Measurements from ENCODE around the gene GRK5.

GRK5 gene

GRCh38 chr10:119466655-119467054, 259.3 kb downstream of the GRK5 start:
- H2BK15ac ChIP-seq (ENCODE audit: low read length) = no peak overlapping the region
- H3K18ac ChIP-seq (ENCODE audit: low read length) = peak overlapping the region; percentile 65
- no peak overlapping the region for H3K4me3 ChIP-seq (ENCODE audit: low read length in 2 of 2)
- H2BK12ac ChIP-seq (ENCODE audit: low read length) = no peak overlapping the region
- no peak overlapping the region for H2BK5ac ChIP-seq (ENCODE audit: low read length)
- no peaks in the 10 kb centered on the region for H3K4me1 ChIP-seq (ENCODE audit: control insufficient read depth in 2 of 2, insufficient read depth in 1 of 2, low read depth in 1 of 2, low read length in 2 of 2)
- no peak for DNase-seq (ENCODE audit: low spot score)
- H3K14ac ChIP-seq (ENCODE audit: low read length) = no peak overlapping the region
- H3K79me1 ChIP-seq (ENCODE audit: low read depth, low read length) = no peaks in the 10 kb centered on the region
- WGBS, 2 donors (ENCODE audit: extremely low coverage in 2 of 2, insufficient read length in 2 of 2, insufficient replicate concordance in 1 of 2) = no CpG with 5 or more reads among the region's 7 CpGs
- H4K8ac ChIP-seq (ENCODE audit: low read depth, low read length) = no peak overlapping the region
- H3K27ac ChIP-seq (replicated peaks; ENCODE audit: low read length) = no peak overlapping the region
- H3K23ac ChIP-seq (ENCODE audit: low read depth, low read length, poor library complexity) = peak overlapping the region; percentile 46
- H3K4me2 ChIP-seq (ENCODE audit: insufficient read depth, low read length, poor library complexity, severe bottlenecking) = no peak overlapping the region
- H2BK120ac ChIP-seq (ENCODE audit: low read depth, low read length) = no peak overlapping the region
- H3K36me3 ChIP-seq (replicated peaks in 1 of 2; ENCODE audit: control insufficient read depth in 2 of 2, insufficient read depth in 2 of 2, low read length in 2 of 2) = no peaks in the 10 kb centered on the region
- peaks cover 0 to 4% (median 0%) of the 10 kb centered on the region in 3 experiments for H3K27me3 ChIP-seq (ENCODE audit: control insufficient read depth in 3 of 3, insufficient read depth in 3 of 3, low read depth in 1 of 3, low read length in 3 of 3)
- H2AK5ac ChIP-seq (ENCODE audit: low read depth, low read length) = no peak overlapping the region
- no peak overlapping the region for H3K4ac ChIP-seq (ENCODE audit: low read length)
- H3K9ac ChIP-seq (ENCODE audit: low read depth, low read length, poor library complexity) = no peak overlapping the region
- no peak overlapping the region for H2AFZ ChIP-seq (ENCODE audit: low read length)
- H4K91ac ChIP-seq (ENCODE audit: low read depth, low read length, poor library complexity) = no peak overlapping the region
- peaks cover 3% of the 10 kb centered on the region in 2 donors for H3K9me3 ChIP-seq (replicated peaks in 1 of 2; ENCODE audit: control insufficient read depth in 2 of 2, insufficient read depth in 1 of 2, low read depth in 1 of 2, low read length in 2 of 2)

GRCh38 chr10:119468542-119469324, 261.4 kb downstream of the GRK5 start:
- peak overlapping the region; percentile 60 for H3K18ac ChIP-seq (ENCODE audit: low read length)
- H3K79me1 ChIP-seq (ENCODE audit: low read depth, low read length) = no peaks in the 10 kb centered on the region
- DNase-seq (ENCODE audit: low spot score) = no peak
- H2BK5ac ChIP-seq (ENCODE audit: low read length) = no peak overlapping the region
- no peak overlapping the region for H3K4me3 ChIP-seq (ENCODE audit: low read length in 2 of 2)
- H2BK15ac ChIP-seq (ENCODE audit: low read length) = no peak overlapping the region
- no peak overlapping the region for H3K14ac ChIP-seq (ENCODE audit: low read length)
- no peak overlapping the region for H3K4ac ChIP-seq (ENCODE audit: low read length)
- no peak overlapping the region for H3K9ac ChIP-seq (ENCODE audit: low read depth, low read length, poor library complexity)
- no peak overlapping the region for H3K4me2 ChIP-seq (ENCODE audit: insufficient read depth, low read length, poor library complexity, severe bottlenecking)
- peaks cover 0 to 4% (median 0%) of the 10 kb centered on the region in 3 experiments for H3K27me3 ChIP-seq (ENCODE audit: control insufficient read depth in 3 of 3, insufficient read depth in 3 of 3, low read depth in 1 of 3, low read length in 3 of 3)
- no peaks in the 10 kb centered on the region for H3K9me3 ChIP-seq (replicated peaks in 1 of 2; ENCODE audit: control insufficient read depth in 2 of 2, insufficient read depth in 1 of 2, low read depth in 1 of 2, low read length in 2 of 2)
- H3K36me3 ChIP-seq (replicated peaks in 1 of 2; ENCODE audit: control insufficient read depth in 2 of 2, insufficient read depth in 2 of 2, low read length in 2 of 2) = no peaks in the 10 kb centered on the region
- no peaks in the 10 kb centered on the region for H3K4me1 ChIP-seq (ENCODE audit: control insufficient read depth in 2 of 2, insufficient read depth in 1 of 2, low read depth in 1 of 2, low read length in 2 of 2)
- H4K8ac ChIP-seq (ENCODE audit: low read depth, low read length) = peak overlapping the region; percentile 96
- no peak overlapping the region for H2AK5ac ChIP-seq (ENCODE audit: low read depth, low read length)
- WGBS, 2 donors (ENCODE audit: extremely low coverage in 2 of 2, insufficient read length in 2 of 2, insufficient replicate concordance in 1 of 2) = no CpG with 5 or more reads among the region's 13 CpGs
- no peak overlapping the region for H3K23ac ChIP-seq (ENCODE audit: low read depth, low read length, poor library complexity)
- H2AFZ ChIP-seq (ENCODE audit: low read length) = no peak overlapping the region
- no peak overlapping the region for H4K91ac ChIP-seq (ENCODE audit: low read depth, low read length, poor library complexity)
- no peak overlapping the region for H2BK12ac ChIP-seq (ENCODE audit: low read length)
- H3K27ac ChIP-seq (replicated peaks; ENCODE audit: low read length) = no peak overlapping the region
- no peak overlapping the region for H2BK120ac ChIP-seq (ENCODE audit: low read depth, low read length)

- H3K4me3 ChIP-seq (ENCODE audit: low read length in 2 of 2) = no peak overlapping the region
Measured at GRCh38 chr10:119469325-119469707, 261.9 kb downstream of the GRK5 start.

DNA sequence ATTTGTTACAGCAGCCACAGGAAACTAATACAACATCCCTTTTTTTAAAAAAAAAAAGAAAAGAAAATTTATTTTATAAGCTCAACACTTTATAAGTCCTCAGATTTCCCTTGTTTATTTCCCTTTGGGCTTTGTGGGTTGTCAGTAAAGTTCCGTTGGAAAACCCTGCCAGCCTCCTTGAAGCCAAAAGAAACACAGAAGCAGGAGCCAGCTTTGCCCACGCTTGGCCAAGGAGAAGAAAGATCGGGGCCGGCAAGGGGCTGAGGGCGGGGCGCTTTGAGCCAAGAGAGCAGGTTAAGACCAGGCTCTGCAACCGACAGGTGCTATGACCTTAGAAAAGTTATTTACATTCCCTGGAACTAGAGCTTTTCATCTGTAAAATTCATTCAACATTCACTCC, 262.5 kb downstream of the GRK5 start:
- H3K36me3 ChIP-seq (replicated peaks in 1 of 2; ENCODE audit: control insufficient read depth in 2 of 2, insufficient read depth in 2 of 2, low read length in 2 of 2) = no peaks in the 10 kb centered on the region
- H3K18ac ChIP-seq (ENCODE audit: low read length) = no peak overlapping the region
- H3K9me3 ChIP-seq (replicated peaks in 1 of 2; ENCODE audit: control insufficient read depth in 2 of 2, insufficient read depth in 1 of 2, low read depth in 1 of 2, low read length in 2 of 2) = no peaks in the 10 kb centered on the region
- no peak for DNase-seq (ENCODE audit: low spot score)
- no peak overlapping the region for H2BK5ac ChIP-seq (ENCODE audit: low read length)
- WGBS, 2 donors (ENCODE audit: extremely low coverage in 2 of 2, insufficient read length in 2 of 2, insufficient replicate concordance in 1 of 2) = no CpG with 5 or more reads among the region's 7 CpGs
- H3K14ac ChIP-seq (ENCODE audit: low read length) = no peak overlapping the region
- no peak overlapping the region for H4K8ac ChIP-seq (ENCODE audit: low read depth, low read length)
- H2AK5ac ChIP-seq (ENCODE audit: low read depth, low read length) = no peak overlapping the region
- no peak overlapping the region for H3K4ac ChIP-seq (ENCODE audit: low read length)
- no peak overlapping the region for H3K4me3 ChIP-seq (ENCODE audit: low read length in 2 of 2)
- H2BK15ac ChIP-seq (ENCODE audit: low read length) = no peak overlapping the region
- no peak overlapping the region for H2AFZ ChIP-seq (ENCODE audit: low read length)
- no peak overlapping the region for H3K4me2 ChIP-seq (ENCODE audit: insufficient read depth, low read length, poor library complexity, severe bottlenecking)
- no peak overlapping the region for H4K91ac ChIP-seq (ENCODE audit: low read depth, low read length, poor library complexity)
- no peak overlapping the region for H3K23ac ChIP-seq (ENCODE audit: low read depth, low read length, poor library complexity)
- H3K27ac ChIP-seq (replicated peaks; ENCODE audit: low read length) = no peak overlapping the region
- no peaks in the 10 kb centered on the region for H3K4me1 ChIP-seq (ENCODE audit: control insufficient read depth in 2 of 2, insufficient read depth in 1 of 2, low read depth in 1 of 2, low read length in 2 of 2)
- H3K79me1 ChIP-seq (ENCODE audit: low read depth, low read length) = no peaks in the 10 kb centered on the region
- H2BK12ac ChIP-seq (ENCODE audit: low read length) = no peak overlapping the region
- no peak overlapping the region for H3K9ac ChIP-seq (ENCODE audit: low read depth, low read length, poor library complexity)
- no peak overlapping the region for H2BK120ac ChIP-seq (ENCODE audit: low read depth, low read length)
- peaks cover 0 to 4% (median 0%) of the 10 kb centered on the region in 3 experiments for H3K27me3 ChIP-seq (ENCODE audit: control insufficient read depth in 3 of 3, insufficient read depth in 3 of 3, low read depth in 1 of 3, low read length in 3 of 3)

More at GRCh38 chr10:119469325-119469707, 261.9 kb downstream of the GRK5 start:
- no peak overlapping the region for H4K91ac ChIP-seq (ENCODE audit: low read depth, low read length, poor library complexity)
- no peak overlapping the region for H4K8ac ChIP-seq (ENCODE audit: low read depth, low read length)
- H3K9me3 ChIP-seq (replicated peaks in 1 of 2; ENCODE audit: control insufficient read depth in 2 of 2, insufficient read depth in 1 of 2, low read depth in 1 of 2, low read length in 2 of 2) = no peaks in the 10 kb centered on the region
- H2AFZ ChIP-seq (ENCODE audit: low read length) = no peak overlapping the region
- no peaks in the 10 kb centered on the region for H3K36me3 ChIP-seq (replicated peaks in 1 of 2; ENCODE audit: control insufficient read depth in 2 of 2, insufficient read depth in 2 of 2, low read length in 2 of 2)
- no peak overlapping the region for H2BK12ac ChIP-seq (ENCODE audit: low read length)
- H2AK5ac ChIP-seq (ENCODE audit: low read depth, low read length) = no peak overlapping the region
- no peak overlapping the region for H2BK15ac ChIP-seq (ENCODE audit: low read length)
- H3K18ac ChIP-seq (ENCODE audit: low read length) = no peak overlapping the region
- no peak overlapping the region for H3K14ac ChIP-seq (ENCODE audit: low read length)
- WGBS, 2 donors (ENCODE audit: extremely low coverage in 2 of 2, insufficient read length in 2 of 2, insufficient replicate concordance in 1 of 2) = no CpG with 5 or more reads among the region's 8 CpGs
- H2BK5ac ChIP-seq (ENCODE audit: low read length) = no peak overlapping the region
- H3K4me2 ChIP-seq (ENCODE audit: insufficient read depth, low read length, poor library complexity, severe bottlenecking) = no peak overlapping the region
- peaks cover 0 to 4% (median 0%) of the 10 kb centered on the region in 3 experiments for H3K27me3 ChIP-seq (ENCODE audit: control insufficient read depth in 3 of 3, insufficient read depth in 3 of 3, low read depth in 1 of 3, low read length in 3 of 3)
- no peak overlapping the region for H3K27ac ChIP-seq (replicated peaks; ENCODE audit: low read length)
- no peak overlapping the region for H3K4ac ChIP-seq (ENCODE audit: low read length)
- no peak for DNase-seq (ENCODE audit: low spot score)
- no peak overlapping the region for H3K23ac ChIP-seq (ENCODE audit: low read depth, low read length, poor library complexity)
- H2BK120ac ChIP-seq (ENCODE audit: low read depth, low read length) = no peak overlapping the region
- H3K4me1 ChIP-seq (ENCODE audit: control insufficient read depth in 2 of 2, insufficient read depth in 1 of 2, low read depth in 1 of 2, low read length in 2 of 2) = no peaks in the 10 kb centered on the region
- H3K9ac ChIP-seq (ENCODE audit: low read depth, low read length, poor library complexity) = no peak overlapping the region
- no peaks in the 10 kb centered on the region for H3K79me1 ChIP-seq (ENCODE audit: low read depth, low read length)
